GM20000 (cell line): ENCODE data around the gene PAPSS2.
"Not testable (repeated sequence)": the region's sequence is repeated elsewhere in the genome, so short reads cannot be mapped to it uniquely, and the experiment has no call there.

Experiments
- DNase-seq: peaks from one replicate; pipeline ENCODE4 v3.0.0; 2012; ENCODE audit warnings: low spot score
- TF ChIP-seq, protein P1 (sequence below): IDR thresholded peaks from 2 replicates; pipeline ENCODE4 v1.5.1; 2012; ENCODE audit warnings: mild to moderate bottlenecking, control low read depth; ENCODE audit errors: extremely low read depth, missing control alignments

PAPSS2 gene

DNA sequence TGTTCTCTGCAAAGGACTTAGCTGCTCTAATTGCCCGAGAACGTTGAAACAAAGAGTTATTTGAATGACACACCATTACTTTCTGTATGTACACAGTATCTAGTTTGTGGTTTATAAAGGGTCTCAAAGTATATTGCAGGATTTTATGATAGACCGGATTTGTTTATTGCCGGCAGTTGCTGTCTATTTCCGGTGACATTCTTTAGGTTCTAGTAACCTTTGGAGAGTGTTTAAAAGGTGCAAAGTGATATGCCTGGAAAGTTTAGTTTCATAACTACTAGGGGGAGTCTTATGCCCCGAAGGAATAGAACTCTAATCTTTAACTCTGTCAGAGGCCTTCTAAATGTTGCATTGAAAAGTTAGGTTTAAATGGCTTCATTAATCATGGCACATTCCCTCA lies 63.8 kb downstream of the PAPSS2 start:
- no peak for DNase-seq
- TF ChIP-seq, protein P1, sequence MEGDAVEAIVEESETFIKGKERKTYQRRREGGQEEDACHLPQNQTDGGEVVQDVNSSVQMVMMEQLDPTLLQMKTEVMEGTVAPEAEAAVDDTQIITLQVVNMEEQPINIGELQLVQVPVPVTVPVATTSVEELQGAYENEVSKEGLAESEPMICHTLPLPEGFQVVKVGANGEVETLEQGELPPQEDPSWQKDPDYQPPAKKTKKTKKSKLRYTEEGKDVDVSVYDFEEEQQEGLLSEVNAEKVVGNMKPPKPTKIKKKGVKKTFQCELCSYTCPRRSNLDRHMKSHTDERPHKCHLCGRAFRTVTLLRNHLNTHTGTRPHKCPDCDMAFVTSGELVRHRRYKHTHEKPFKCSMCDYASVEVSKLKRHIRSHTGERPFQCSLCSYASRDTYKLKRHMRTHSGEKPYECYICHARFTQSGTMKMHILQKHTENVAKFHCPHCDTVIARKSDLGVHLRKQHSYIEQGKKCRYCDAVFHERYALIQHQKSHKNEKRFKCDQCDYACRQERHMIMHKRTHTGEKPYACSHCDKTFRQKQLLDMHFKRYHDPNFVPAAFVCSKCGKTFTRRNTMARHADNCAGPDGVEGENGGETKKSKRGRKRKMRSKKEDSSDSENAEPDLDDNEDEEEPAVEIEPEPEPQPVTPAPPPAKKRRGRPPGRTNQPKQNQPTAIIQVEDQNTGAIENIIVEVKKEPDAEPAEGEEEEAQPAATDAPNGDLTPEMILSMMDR: no peak

DNA sequence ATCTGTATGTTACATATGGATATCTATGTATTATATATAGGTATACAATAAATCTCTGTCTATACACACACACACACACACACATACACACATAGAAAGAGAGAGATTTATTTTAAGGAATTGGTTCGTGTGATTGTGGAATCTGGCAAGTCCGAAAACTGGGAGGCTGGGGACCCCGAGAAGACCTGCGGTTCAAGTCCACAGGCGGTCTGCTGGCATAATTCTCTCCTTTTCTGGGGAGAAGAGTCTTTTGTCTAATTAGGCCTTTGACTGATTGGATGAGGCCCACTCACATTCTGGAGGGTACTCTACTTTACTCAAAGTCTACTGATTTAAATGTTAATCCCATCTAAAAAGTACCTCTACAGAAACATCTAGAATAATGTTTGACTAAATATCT lies 65.1 kb downstream of the PAPSS2 start:
- TF ChIP-seq, protein P1: no peak
- DNase-seq: no peak

DNA sequence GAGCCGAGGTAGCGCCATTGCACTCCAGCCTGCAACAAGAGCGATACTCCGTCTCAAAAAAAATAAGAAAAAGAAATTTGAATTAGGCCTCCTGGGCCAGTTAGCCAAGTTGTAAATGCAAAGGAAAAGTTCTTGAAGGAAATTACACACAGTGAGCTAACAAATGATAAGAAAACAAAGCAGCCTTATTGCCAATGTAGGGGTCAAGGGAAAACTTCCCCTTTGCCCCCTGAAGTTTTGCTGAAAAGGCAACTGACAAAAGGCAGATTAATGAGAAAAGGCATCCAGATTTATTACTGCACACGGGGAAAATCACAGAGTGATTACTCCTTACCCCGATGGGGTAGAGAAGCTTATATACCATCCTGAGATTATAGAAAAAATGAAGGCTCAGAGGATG lies 70.3 kb downstream of the PAPSS2 start:
- no peak for DNase-seq
- TF ChIP-seq, protein P1: no peak

DNA sequence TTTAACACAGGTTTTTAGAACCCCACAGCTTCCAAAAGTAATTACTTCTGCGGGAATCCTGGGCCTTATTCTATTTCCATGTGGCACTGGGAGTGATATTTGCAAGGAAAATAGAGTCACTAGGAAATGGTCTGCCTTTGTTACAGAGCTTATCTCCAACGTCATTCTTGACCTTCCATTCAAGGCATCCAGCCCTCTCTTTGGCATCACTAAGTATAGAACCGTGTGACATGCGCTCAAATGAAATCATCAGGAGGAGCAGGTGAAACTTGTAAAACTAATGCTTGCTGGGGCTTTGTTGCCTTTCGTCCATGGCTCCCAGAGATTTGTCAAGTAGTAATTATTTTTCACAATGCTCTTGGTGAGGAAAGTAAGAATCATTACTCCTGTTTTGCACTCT lies 73.4 kb downstream of the PAPSS2 start:
- DNase-seq: no peak

DNA sequence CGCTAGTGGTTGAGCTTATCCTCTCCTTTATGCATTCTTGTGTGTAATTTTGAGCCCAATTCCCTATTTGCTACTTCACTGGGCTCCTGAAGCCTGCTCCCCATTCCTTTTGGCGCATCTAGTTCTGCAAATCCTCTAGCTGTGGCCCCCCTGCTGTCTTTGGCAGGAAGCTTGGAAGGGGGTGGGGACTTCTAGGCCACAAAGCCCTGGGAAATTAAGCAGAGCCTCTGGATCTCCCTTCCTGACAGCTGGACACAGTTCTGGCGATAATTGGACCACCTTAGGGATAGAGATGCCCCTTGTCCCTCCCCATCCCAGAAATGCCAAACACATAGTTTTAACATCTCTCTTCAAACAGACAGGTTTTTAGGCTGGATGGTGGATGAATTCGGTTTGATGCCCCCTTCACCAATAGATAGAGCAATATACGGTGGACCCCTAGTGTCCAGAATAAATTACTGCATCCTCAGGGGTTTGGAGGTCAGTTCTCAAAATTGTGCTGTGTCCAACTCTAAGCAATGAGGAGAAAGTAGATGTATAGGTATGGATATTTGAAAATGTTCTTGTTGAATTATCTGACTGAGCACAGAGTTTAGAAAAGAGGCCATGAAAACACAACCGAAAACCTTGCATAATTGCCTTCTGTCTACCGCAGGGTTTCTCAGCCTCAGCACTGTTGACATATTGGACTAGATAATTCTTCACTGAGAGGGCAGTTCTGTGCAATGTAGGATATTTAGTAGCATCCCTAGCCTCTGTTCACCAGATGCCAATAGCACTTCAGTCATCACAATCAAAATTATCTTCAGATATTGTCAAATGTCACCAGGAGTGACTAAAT lies 75.5 kb downstream of the PAPSS2 start:
- TF ChIP-seq, protein P1: peak; percentile 51
- DNase-seq: peak; percentile 55

More for the DNA sequence above, 73.4 kb downstream of the PAPSS2 start:
- TF ChIP-seq, protein P1: no peak

DNA sequence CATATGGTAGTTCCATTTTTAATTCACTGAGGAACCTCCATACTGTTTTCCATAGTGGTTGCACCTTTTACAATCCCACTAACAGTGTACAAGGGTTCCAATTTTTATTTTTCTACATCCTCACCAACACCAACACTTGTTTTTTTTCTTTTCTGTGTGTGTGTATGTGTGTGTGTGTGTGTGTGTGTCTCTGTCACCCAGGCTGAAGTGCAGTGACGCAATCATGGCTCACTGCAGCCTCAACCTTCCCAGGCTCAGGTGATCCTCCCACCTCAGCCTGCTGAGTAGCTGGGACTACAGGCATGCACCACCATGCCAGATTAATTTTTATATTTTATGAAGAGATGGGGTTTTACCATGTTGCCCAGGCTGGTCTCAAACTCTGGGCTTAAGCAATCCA lies 78.6 kb downstream of the PAPSS2 start:
- not testable (repeated sequence) for DNase-seq

DNA sequence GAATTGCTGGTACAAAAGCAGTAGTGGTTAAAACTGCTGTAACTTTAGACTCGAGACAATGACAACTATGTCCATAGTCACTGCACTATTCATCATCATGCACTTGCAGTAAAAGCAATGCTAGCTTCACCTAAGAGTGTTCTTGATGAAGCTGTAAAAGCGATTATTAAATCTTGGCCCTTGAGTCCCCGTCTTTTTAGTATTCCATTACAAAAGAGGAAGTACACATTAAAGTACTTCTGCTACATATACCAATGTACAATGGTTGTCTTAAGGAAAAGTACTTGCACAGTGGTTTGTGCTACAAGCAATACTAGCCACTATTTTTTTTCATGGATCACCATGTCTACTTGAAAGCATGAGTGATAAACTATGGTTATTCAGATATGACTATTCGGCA lies 80.0 kb downstream of the PAPSS2 start:
- TF ChIP-seq, protein P1: no peak
- no peak for DNase-seq

DNA sequence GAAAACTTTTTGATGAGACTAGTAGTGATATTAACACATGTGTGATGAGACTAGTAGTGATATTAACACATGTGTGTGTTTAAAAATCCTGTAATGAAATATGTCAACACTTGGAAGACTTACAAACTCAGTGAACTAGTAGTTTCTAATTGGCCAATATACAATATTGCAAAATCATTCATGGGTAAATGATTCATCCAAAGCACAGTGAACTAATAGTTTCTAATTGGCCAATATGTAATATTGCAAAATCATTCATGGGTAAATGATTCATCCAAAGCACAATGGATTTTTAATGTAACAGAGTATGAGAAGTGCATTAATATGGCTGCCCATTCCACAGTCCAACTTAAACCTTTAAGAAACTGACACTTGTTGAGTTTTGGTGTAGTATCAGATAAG lies 80.6 kb downstream of the PAPSS2 start:
- TF ChIP-seq, protein P1: no peak

DNA sequence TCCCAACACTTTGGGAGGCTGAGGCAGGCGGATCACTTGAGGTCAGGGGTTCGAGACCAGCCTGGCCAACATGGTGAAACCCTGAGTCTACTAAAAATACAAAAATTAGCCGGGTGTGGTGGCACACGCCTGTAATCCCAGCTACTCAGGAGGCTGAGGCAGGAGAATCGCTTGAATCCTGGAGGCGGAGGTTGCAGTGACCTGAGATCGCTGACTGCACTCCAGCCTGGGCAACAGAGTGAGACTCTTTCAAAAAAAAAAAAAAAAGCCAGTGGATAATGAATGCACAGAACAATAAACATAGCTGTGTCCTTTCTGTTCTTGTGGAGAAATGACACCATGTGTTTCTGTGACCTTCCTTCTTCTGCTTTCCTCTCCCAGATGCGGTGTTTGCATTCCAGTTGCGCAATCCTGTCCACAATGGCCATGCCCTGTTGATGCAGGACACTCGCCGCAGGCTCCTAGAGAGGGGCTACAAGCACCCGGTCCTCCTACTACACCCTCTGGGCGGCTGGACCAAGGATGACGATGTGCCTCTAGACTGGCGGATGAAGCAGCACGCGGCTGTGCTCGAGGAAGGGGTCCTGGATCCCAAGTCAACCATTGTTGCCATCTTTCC lies 83.4 kb downstream of the PAPSS2 start:
- DNase-seq: not testable (repeated sequence)

More for the DNA sequence above, 80.6 kb downstream of the PAPSS2 start:
- no peak for DNase-seq
